Calu3 (cell line): Measurements from ENCODE around the gene NRP2. TPM values are rescaled to one million over a fixed set of nuclear protein-coding genes. Genes with fewer than 3 reads are reported as not detected.

ENCODE experiments used
- BruUV-seq: library from RNA; stranded (reverse); fragments of 400-500 nt; replicated peaks from 2 replicates; lab custom pipeline; 2021; lab: Mats Ljungman, UMichigan
- CTCF ChIA-PET: fragments of 300-600 bp; sonication (Branson Sonifier 250); formaldehyde crosslinking; loops from one replicate; lab custom pipeline; 2022; ENCODE audit warnings: antibody characterized with exemption; lab: Charles Lee
- DNase-seq: peaks from one replicate; pipeline ENCODE4 v3.0.0; 2022
- H3K27ac Mint-ChIP-seq: one replicate; pipeline ENCODE4 v1.8.0; 2022; ENCODE audit warnings: mixed read lengths; ENCODE audit not compliant: unreplicated experiment
- H3K27me3 Mint-ChIP-seq: one replicate; pipeline ENCODE4 v1.8.0; 2022; ENCODE audit warnings: mixed read lengths; ENCODE audit not compliant: unreplicated experiment
- H3K36me3 Mint-ChIP-seq: one replicate; pipeline ENCODE4 v1.8.0; 2022; ENCODE audit warnings: mild to moderate bottlenecking, moderate library complexity, mixed read lengths; ENCODE audit not compliant: insufficient read depth, unreplicated experiment
- H3K4me1 Mint-ChIP-seq: one replicate; pipeline ENCODE4 v1.8.0; 2022; ENCODE audit warnings: mild to moderate bottlenecking, low read depth, mixed read lengths; ENCODE audit not compliant: unreplicated experiment
- H3K4me3 Mint-ChIP-seq: one replicate; pipeline ENCODE4 v1.8.0; 2022; ENCODE audit warnings: mild to moderate bottlenecking, low read depth, moderate library complexity, mixed read lengths; ENCODE audit not compliant: unreplicated experiment
- H3K9me3 Mint-ChIP-seq: one replicate; pipeline ENCODE4 v1.8.0; 2022; ENCODE audit warnings: low read depth, mixed read lengths; ENCODE audit not compliant: unreplicated experiment
- CTCF ChIP-seq: fragments of 200-600 bp; IDR thresholded peaks from one replicate; pipeline ENCODE4 v1.8.0; 2022; ENCODE audit warnings: antibody characterized with exemption; ENCODE audit not compliant: unreplicated experiment
- intact Hi-C: fragments of 100-400 bp; cut with micrococcal nuclease; formaldehyde crosslinking; loops from one replicate; pipeline ENCODE4 v1.10.0; 2022; ENCODE audit not compliant: unreplicated experiment
- total RNA-seq: library from RNA; stranded (reverse); gene quantifications from 2 replicates; pipeline ENCODE4 v1.2.3, GENCODE V29; 2022

Gene NRP2
- total RNA-seq, 1 experiment from 2014 or later, result 19.9 TPM

- no peak for TF ChIP-seq CTCF
Measured at GRCh38 chr2:205789906-205790305, 107.6 kb downstream of the NRP2 start.

GRCh38 chr2:205792908-205793307 is 110.6 kb downstream of the NRP2 start:
- Mint-ChIP-seq H3K9me3 (no peaks in the 10 kb centered on the region), H3K36me3 (no peaks in the 10 kb centered on the region), H3K4me3 (no peak overlapping the region), H3K4me1 (no peaks in the 10 kb centered on the region), H3K27ac (no peak overlapping the region), H3K27me3 (no peaks in the 10 kb centered on the region)
- no TSS peak for BruUV-seq
- CTCF ChIA-PET, result no interaction called here
- intact Hi-C loops, result no loop called here
- no peak for TF ChIP-seq CTCF
- no peak for DNase-seq

More at GRCh38 chr2:205789906-205790305, 107.6 kb downstream of the NRP2 start:
- H3K27ac Mint-ChIP-seq, result no peak overlapping the region
- H3K4me1 Mint-ChIP-seq, result no peaks in the 10 kb centered on the region
- H3K9me3 Mint-ChIP-seq, result no peaks in the 10 kb centered on the region
- BruUV-seq, result no TSS peak
- H3K36me3 Mint-ChIP-seq, result no peaks in the 10 kb centered on the region
- DNase-seq, result no peak
- CTCF ChIA-PET, result no interaction called here
- H3K27me3 Mint-ChIP-seq, result no peaks in the 10 kb centered on the region
- intact Hi-C loops, result no loop called here
- no peak overlapping the region for H3K4me3 Mint-ChIP-seq

- intact Hi-C loops, result no loop called here
- CTCF ChIA-PET, result no interaction called here
- H3K4me3 Mint-ChIP-seq, result no peak overlapping the region
- TF ChIP-seq CTCF, result no peak
- no peak overlapping the region for H3K27ac Mint-ChIP-seq
- H3K36me3 Mint-ChIP-seq, result no peaks in the 10 kb centered on the region
- H3K27me3 Mint-ChIP-seq, result no peaks in the 10 kb centered on the region
- no peaks in the 10 kb centered on the region for H3K4me1 Mint-ChIP-seq
- no peaks in the 10 kb centered on the region for H3K9me3 Mint-ChIP-seq
- no peak for DNase-seq
- no TSS peak for BruUV-seq
Measured at GRCh38 chr2:205796805-205797313, 114.6 kb downstream of the NRP2 start.

GRCh38 chr2:205797866-205798265 is 115.6 kb downstream of the NRP2 start:
- CTCF ChIA-PET, result no interaction called here
- Mint-ChIP-seq H3K27me3 (no peaks in the 10 kb centered on the region), H3K9me3 (no peaks in the 10 kb centered on the region), H3K4me3 (no peak overlapping the region), H3K27ac (no peak overlapping the region), H3K36me3 (no peaks in the 10 kb centered on the region), H3K4me1 (no peaks in the 10 kb centered on the region)
- no peak for DNase-seq
- intact Hi-C loops, result no loop called here
- TF ChIP-seq CTCF, result no peak
- no TSS peak for BruUV-seq
